ENCODE results near the gene LRRC74A. TPM values are rescaled to one million over a fixed set of nuclear protein-coding genes. Genes with fewer than 3 reads are reported as not detected.
"Not testable (repeated sequence)": the region's sequence is repeated elsewhere in the genome, so short reads cannot be mapped to it uniquely, and the experiment has no call there.

LRRC74A gene
- total RNA-seq, 2 donors from 2014 or later = not detected

- DNase-seq (peak; percentile 53), ATAC-seq (peak; percentile 91)
- intact Hi-C loops (cut with DNase I) = loop anchor here (2.0 to 5.0 kb wide), 3 partner anchors 193 to 441 kb away; no protein-coding TSS in a partner anchor
Observed at GRCh38 chr14:76876076-76876475, 49.9 kb downstream of the LRRC74A start.

- DNase-seq (no peak), ATAC-seq (no peak)
- intact Hi-C loops (cut with DNase I) = loop anchor here (2.0 to 5.0 kb wide), 3 partner anchors 191 to 439 kb away; no protein-coding TSS in a partner anchor
Observed at GRCh38 chr14:76877871-76878270, 51.7 kb downstream of the LRRC74A start.

- intact Hi-C loops (cut with DNase I) = no loop called here
- no peak for ATAC-seq
- DNase-seq = no peak
Observed at GRCh38 chr14:76880449-76880848, 54.2 kb downstream of the LRRC74A start.

GRCh38 chr14:76881348-76881747 is 55.1 kb downstream of the LRRC74A start:
- DNase-seq (no peak), ATAC-seq (no peak)
- intact Hi-C loops (cut with DNase I) = no loop called here

GRCh38 chr14:76882651-76883050 is 56.4 kb downstream of the LRRC74A start:
- intact Hi-C loops (cut with DNase I) = loop anchor here in 1 of 2 donors (2.0 kb wide), 1 partner anchor 34 kb away; no protein-coding TSS in a partner anchor
- DNase-seq (no peak), ATAC-seq (peak; percentile 10 to 17)

- ATAC-seq (no peak), DNase-seq (no peak)
- intact Hi-C loops (cut with DNase I) = loop anchor here in 1 of 2 donors (2.0 kb wide), 1 partner anchor 33 kb away; no protein-coding TSS in a partner anchor
Observed at GRCh38 chr14:76883447-76883846, 57.2 kb downstream of the LRRC74A start.

- no peak for DNase-seq
- intact Hi-C loops (cut with DNase I) = no loop called here
- ATAC-seq = no peak
Observed at GRCh38 chr14:76884394-76884793, 58.2 kb downstream of the LRRC74A start.

GRCh38 chr14:76884853-76885276 is 58.7 kb downstream of the LRRC74A start:
- intact Hi-C loops (cut with DNase I) = no loop called here
- ATAC-seq (peak; percentile 29 to 87), DNase-seq (peak; percentile 73)

GRCh38 chr14:76887191-76887590 is 61.0 kb downstream of the LRRC74A start:
- ATAC-seq (no peak), DNase-seq (peak; percentile 47)
- intact Hi-C loops (cut with DNase I) = no loop called here

GRCh38 chr14:76891391-76891790 is 65.2 kb downstream of the LRRC74A start:
- DNase-seq = no peak
- ATAC-seq = peak in 1 of 2 donors; percentile 27
- intact Hi-C loops (cut with DNase I) = no loop called here

GRCh38 chr14:76894308-76894707 is 68.1 kb downstream of the LRRC74A start:
- ATAC-seq (no peak), DNase-seq (no peak)
- intact Hi-C loops (cut with DNase I) = no loop called here

- ATAC-seq; DNase-seq; intact Hi-C loops (cut with DNase I): not testable (repeated sequence)
Observed at GRCh38 chr14:76898006-76898405, 71.8 kb downstream of the LRRC74A start.

- intact Hi-C loops (cut with DNase I) = no loop called here
- ATAC-seq (no peak), DNase-seq (no peak)
Observed at GRCh38 chr14:76900682-76901081, 74.5 kb downstream of the LRRC74A start.

- ATAC-seq (no peak), DNase-seq (no peak)
- intact Hi-C loops (cut with DNase I) = no loop called here
Observed at GRCh38 chr14:76901171-76902055, 75.2 kb downstream of the LRRC74A start.

GRCh38 chr14:76902591-76902990 is 76.4 kb downstream of the LRRC74A start:
- no peak for DNase-seq

GRCh38 chr14:76904100-76904739 is 78.0 kb downstream of the LRRC74A start:
- intact Hi-C loops (cut with DNase I) = no loop called here
- ATAC-seq (peak; percentile 86 to 88), DNase-seq (peak; percentile 78)

More at GRCh38 chr14:76902591-76902990, 76.4 kb downstream of the LRRC74A start:
- intact Hi-C loops (cut with DNase I) = no loop called here
- ATAC-seq = no peak

GRCh38 chr14:76904740-76905569 is 78.7 kb downstream of the LRRC74A start:
- DNase-seq (peak; percentile 78), ATAC-seq (peak; percentile 24 to 74)
- intact Hi-C loops (cut with DNase I) = no loop called here

- ATAC-seq (peak; percentile 5 to 23), DNase-seq (no peak)
- intact Hi-C loops (cut with DNase I) = no loop called here
Observed at GRCh38 chr14:76908834-76909233, 82.6 kb downstream of the LRRC74A start.

GRCh38 chr14:76909266-76909665 is 83.1 kb downstream of the LRRC74A start:
- DNase-seq (no peak), ATAC-seq (no peak)
- intact Hi-C loops (cut with DNase I) = no loop called here
